HG03196 (cell line): ENCODE results near the gene RUNX1.
A peak's percentile ranks its signal among the peaks of the same experiment; 100 is the strongest.
"Not testable (repeated sequence)": the region's sequence is repeated elsewhere in the genome, so short reads cannot be mapped to it uniquely, and the experiment has no call there.

Experiments used
- ATAC-seq: cut with Tn5 transposase; IDR thresholded peaks from one replicate; pipeline ENCODE4 v1.9.1; 2021; ENCODE audit not compliant: unreplicated experiment

RUNX1 gene

GRCh38 chr21:34994766-34995631, 54.1 kb downstream of the RUNX1 start:
- no peak for ATAC-seq

GRCh38 chr21:34993521-34993921, 55.6 kb downstream of the RUNX1 start:
- ATAC-seq: not testable (repeated sequence)

- ATAC-seq: no peak
Measured at GRCh38 chr21:34992736-34993398, 56.2 kb downstream of the RUNX1 start.

- no peak for ATAC-seq
Measured at GRCh38 chr21:34992180-34992579, 56.9 kb downstream of the RUNX1 start.

- no peak for ATAC-seq
Measured at GRCh38 chr21:34991366-34991957, 57.6 kb downstream of the RUNX1 start.

- ATAC-seq: no peak
Measured at GRCh38 chr21:34990842-34991241, 58.3 kb downstream of the RUNX1 start.

- no peak for ATAC-seq
Measured at GRCh38 chr21:34989337-34990151, 59.6 kb downstream of the RUNX1 start.

GRCh38 chr21:34988625-34989024, 60.5 kb downstream of the RUNX1 start:
- no peak for ATAC-seq

- ATAC-seq: no peak
Measured at GRCh38 chr21:34988139-34988538, 61.0 kb downstream of the RUNX1 start.

- ATAC-seq: no peak
Measured at GRCh38 chr21:34987501-34988072, 61.5 kb downstream of the RUNX1 start.

- peak; percentile 72 for ATAC-seq
Measured at GRCh38 chr21:34986561-34987500, 62.3 kb downstream of the RUNX1 start.

GRCh38 chr21:34984356-34985058, 64.6 kb downstream of the RUNX1 start:
- ATAC-seq: no peak

- ATAC-seq: peak; percentile 25
Measured at GRCh38 chr21:34983680-34984086, 65.4 kb downstream of the RUNX1 start.

- ATAC-seq: no peak
Measured at GRCh38 chr21:34981791-34982190, 67.3 kb downstream of the RUNX1 start.

- no peak for ATAC-seq
Measured at GRCh38 chr21:34980423-34981115, 68.5 kb downstream of the RUNX1 start.

GRCh38 chr21:34979383-34979782, 69.7 kb downstream of the RUNX1 start:
- ATAC-seq: no peak

GRCh38 chr21:34977333-34977732, 71.8 kb downstream of the RUNX1 start:
- no peak for ATAC-seq
